Lower lobe of right lung (tissue), 2 donors: ENCODE measurements around the gene MORN1. TPM values are rescaled to one million over a fixed set of nuclear protein-coding genes. Genes with fewer than 3 reads are reported as not detected.

Source experiments
- ATAC-seq, 2 donors: fragments of 200-7000 bp; cut with Tn5 transposase; one replicate each; pipeline ENCODE4 v1.9.1; 2020 to 2022; ENCODE audit warnings: mild to moderate bottlenecking in 2 of 2, moderate library complexity in 2 of 2
- DNase-seq: peaks from one replicate; pipeline ENCODE4 v3.0.0-alpha.2; 2020
- H3K27ac ChIP-seq: fragments of 200-600 bp; one replicate; pipeline ENCODE4 v1.8.0; 2022
- H3K27me3 ChIP-seq: fragments of 200-600 bp; one replicate; pipeline ENCODE4 v1.8.0; 2022; ENCODE audit warnings: low read depth
- H3K36me3 ChIP-seq: fragments of 200-600 bp; one replicate; pipeline ENCODE4 v1.8.0; 2022; ENCODE audit warnings: mild to moderate bottlenecking
- H3K4me1 ChIP-seq: fragments of 200-600 bp; one replicate; pipeline ENCODE4 v1.8.0; 2022
- H3K4me3 ChIP-seq: fragments of 200-600 bp; one replicate; pipeline ENCODE4 v1.8.0; 2022; ENCODE audit warnings: mild to moderate bottlenecking
- H3K9me3 ChIP-seq: fragments of 200-600 bp; one replicate; pipeline ENCODE4 v1.8.0; 2022
- intact Hi-C: fragments of 100-400 bp; cut with DNase I; formaldehyde crosslinking; loops from one replicate; pipeline ENCODE4 v1.11.0; 2022
- total RNA-seq: library from RNA; stranded (reverse); fragmentation: NEBNext Ultra II Directional; extraction: Animal tissue kit (Norgen Biotek cat#: 25700); gene quantifications from one replicate; pipeline ENCODE4 v1.2.1, GENCODE V29; 2021
- TF ChIP-seq, protein P1 (sequence below): fragments of 200-600 bp; IDR thresholded peaks from one replicate; pipeline ENCODE4 v1.8.0; 2022; ENCODE audit warnings: antibody characterized with exemption, mild to moderate bottlenecking
- donor health status: DM: no; HTN: yes; CAD: no; lungs with severe emphysema.

Gene MORN1
- total RNA-seq, 1 donor from 2014 or later: 13.4 TPM

- intact Hi-C loops: loop anchor here (5.0 kb wide), 1 partner anchor 184 kb away; no protein-coding TSS in a partner anchor
- Histone ChIP-seq H3K27me3 (no peaks in the 10 kb centered on the region), H3K4me3 (no peak overlapping the region), H3K4me1 (peaks cover 10% of the 10 kb centered on the region), H3K27ac (no peak overlapping the region), H3K9me3 (no peaks in the 10 kb centered on the region), H3K36me3 (no peaks in the 10 kb centered on the region)
- TF ChIP-seq, protein P1, sequence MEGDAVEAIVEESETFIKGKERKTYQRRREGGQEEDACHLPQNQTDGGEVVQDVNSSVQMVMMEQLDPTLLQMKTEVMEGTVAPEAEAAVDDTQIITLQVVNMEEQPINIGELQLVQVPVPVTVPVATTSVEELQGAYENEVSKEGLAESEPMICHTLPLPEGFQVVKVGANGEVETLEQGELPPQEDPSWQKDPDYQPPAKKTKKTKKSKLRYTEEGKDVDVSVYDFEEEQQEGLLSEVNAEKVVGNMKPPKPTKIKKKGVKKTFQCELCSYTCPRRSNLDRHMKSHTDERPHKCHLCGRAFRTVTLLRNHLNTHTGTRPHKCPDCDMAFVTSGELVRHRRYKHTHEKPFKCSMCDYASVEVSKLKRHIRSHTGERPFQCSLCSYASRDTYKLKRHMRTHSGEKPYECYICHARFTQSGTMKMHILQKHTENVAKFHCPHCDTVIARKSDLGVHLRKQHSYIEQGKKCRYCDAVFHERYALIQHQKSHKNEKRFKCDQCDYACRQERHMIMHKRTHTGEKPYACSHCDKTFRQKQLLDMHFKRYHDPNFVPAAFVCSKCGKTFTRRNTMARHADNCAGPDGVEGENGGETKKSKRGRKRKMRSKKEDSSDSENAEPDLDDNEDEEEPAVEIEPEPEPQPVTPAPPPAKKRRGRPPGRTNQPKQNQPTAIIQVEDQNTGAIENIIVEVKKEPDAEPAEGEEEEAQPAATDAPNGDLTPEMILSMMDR: no peak
- DNase-seq: peak; percentile 39
- ATAC-seq: no peak
Observed at GRCh38 chr1:2380816-2381591, 10.3 kb downstream of the MORN1 start.

GRCh38 chr1:2379733-2380404, 11.5 kb downstream of the MORN1 start:
- H3K27ac ChIP-seq: no peak overlapping the region
- H3K4me1 ChIP-seq: peaks cover 10% of the 10 kb centered on the region
- intact Hi-C loops: loop anchor here (5.0 kb wide), 1 partner anchor 183 kb away; no protein-coding TSS in a partner anchor
- TF ChIP-seq, protein P1: no peak
- H3K36me3 ChIP-seq: no peaks in the 10 kb centered on the region
- no peaks in the 10 kb centered on the region for H3K9me3 ChIP-seq
- no peak overlapping the region for H3K4me3 ChIP-seq
- ATAC-seq (no peak), DNase-seq (peak; percentile 28)
- no peaks in the 10 kb centered on the region for H3K27me3 ChIP-seq

- no peak for ATAC-seq
- peak; percentile 25 for DNase-seq
Observed at GRCh38 chr1:2378956-2379732, 12.2 kb downstream of the MORN1 start.

DNA sequence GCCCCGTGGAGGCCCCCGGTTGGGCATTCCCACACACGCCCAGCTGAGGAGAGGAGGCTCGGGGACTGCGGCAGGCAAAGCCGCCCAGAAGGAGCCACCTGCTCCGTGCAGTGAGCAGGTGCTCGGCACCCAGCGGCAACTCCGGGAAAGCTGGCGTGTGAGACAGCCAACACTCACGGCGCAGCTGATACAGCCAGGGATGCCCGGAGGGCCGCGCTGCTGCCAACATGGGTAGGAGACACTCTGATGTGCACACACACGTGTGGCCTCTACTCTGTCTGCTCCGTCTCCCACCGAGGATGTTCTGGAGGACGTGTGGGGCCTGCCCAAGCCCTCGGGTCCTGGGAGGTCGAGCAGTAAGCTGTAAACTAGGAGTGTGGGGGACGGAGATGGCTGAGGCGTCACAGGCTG, 12.9 kb downstream of the MORN1 start:
- DNase-seq: peak; percentile 41
- TF ChIP-seq, protein P1: no peak
- intact Hi-C loops: no loop called here

More at GRCh38 chr1:2378956-2379732, 12.2 kb downstream of the MORN1 start:
- TF ChIP-seq, protein P1: no peak
- intact Hi-C loops: no loop called here
- Histone ChIP-seq H3K27ac (no peak overlapping the region), H3K4me3 (no peak overlapping the region), H3K36me3 (no peaks in the 10 kb centered on the region), H3K9me3 (no peaks in the 10 kb centered on the region), H3K27me3 (no peaks in the 10 kb centered on the region), H3K4me1 (peaks cover 10% of the 10 kb centered on the region)

DNA sequence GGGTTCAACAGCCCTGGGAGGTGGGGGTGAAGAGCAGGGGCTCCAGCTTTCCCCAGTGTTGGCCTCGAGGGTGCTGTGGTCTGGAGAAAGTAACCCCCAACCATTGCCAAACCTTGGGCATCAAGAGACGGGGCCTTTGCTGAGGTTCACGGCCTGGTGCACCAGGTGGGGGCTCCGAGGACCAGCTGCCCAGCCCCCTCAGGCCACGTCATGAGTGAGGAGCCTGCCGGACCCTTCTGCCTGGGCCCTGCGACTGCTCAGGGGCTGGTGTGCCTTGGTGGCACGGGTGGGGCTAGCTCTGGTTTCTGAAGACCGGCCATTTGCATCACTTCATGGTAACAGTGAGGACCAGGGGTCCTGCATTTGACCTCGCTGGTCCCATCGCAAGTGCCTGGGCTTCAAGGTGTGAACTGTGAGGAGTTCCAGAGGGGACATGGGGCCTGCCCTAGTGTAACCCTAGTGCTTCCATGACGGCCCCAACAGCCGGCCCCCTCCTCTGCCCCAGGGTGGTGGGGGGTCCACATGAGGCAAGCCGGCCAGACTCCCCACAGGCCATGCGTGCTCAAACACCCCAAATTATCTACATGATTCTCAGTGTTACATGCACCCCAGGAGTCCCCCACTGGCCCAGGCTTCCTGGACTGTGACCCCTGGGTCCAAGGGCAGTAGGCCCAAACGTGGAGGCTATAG, 13.5 kb downstream of the MORN1 start:
- Histone ChIP-seq H3K4me3 (no peak overlapping the region), H3K27me3 (no peaks in the 10 kb centered on the region), H3K4me1 (peaks cover 10% of the 10 kb centered on the region), H3K27ac (no peak overlapping the region), H3K36me3 (no peaks in the 10 kb centered on the region), H3K9me3 (no peaks in the 10 kb centered on the region)
- intact Hi-C loops: no loop called here
- TF ChIP-seq, protein P1: no peak
- DNase-seq (peak; percentile 14), ATAC-seq (no peak)

More for the DNA sequence above, 12.9 kb downstream of the MORN1 start:
- H3K27me3 ChIP-seq: no peaks in the 10 kb centered on the region
- no peak for ATAC-seq
- peaks cover 10% of the 10 kb centered on the region for H3K4me1 ChIP-seq
- H3K36me3 ChIP-seq: no peaks in the 10 kb centered on the region
- H3K27ac ChIP-seq: no peak overlapping the region
- H3K4me3 ChIP-seq: no peak overlapping the region
- no peaks in the 10 kb centered on the region for H3K9me3 ChIP-seq
